Measurements from ENCODE around the gene FADS1. TPM values are rescaled to one million over a fixed set of nuclear protein-coding genes. Genes with fewer than 3 reads are reported as not detected.

FADS1 gene
- total RNA-seq, 6 experiments from 2014 or later: 25.9 to 39.1 (median 36.4) TPM

DNA sequence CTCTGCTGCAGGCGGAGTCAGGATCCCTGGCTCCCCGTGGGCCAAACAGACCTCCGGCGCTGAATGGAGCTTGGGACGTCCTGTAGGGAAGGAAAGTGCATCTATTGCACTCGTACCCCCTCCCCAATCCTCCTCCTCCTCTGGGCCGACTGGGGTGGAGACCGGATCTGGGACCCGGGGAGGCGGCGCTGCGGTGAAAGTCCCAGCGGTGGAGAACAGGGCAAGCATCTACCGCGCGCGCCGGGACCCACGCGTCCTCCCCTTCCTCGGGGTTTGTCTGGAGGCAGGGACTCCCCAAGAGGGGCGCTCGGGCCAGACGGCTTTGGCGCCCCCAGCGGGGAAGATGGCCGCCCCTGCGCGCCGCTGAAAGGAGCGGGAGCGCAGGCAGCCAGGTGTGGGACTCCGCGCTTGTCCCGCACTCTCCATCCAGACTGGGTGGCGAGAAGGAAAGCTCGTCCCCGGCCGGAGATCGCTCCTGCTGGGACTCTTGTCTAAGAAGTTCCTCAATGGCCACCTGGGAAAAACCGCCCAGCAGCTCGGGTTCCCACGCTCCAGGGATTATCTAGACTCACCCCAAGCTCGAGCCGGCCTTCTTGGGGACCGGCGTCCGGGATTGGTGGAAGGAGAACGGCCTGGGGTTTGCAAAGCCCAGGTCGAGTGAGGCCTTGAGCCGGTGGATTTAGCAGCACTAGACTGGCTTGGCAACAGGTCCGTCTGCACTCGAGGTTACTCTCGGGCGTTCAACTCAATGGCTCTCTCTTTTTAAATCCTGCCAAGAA lies 12.0 kb upstream of the FADS1 start:
- peak; percentile 74 for TF ChIP-seq CTCF (IDR thresholded peaks at IDR 0.05)
- Mint-ChIP-seq H3K27ac (peak overlapping the region; percentile 33; the same call in 1 of the 2 replicates), H3K9me3 (no peaks in the 10 kb centered on the region), H3K36me3 (ENCODE audit: low read depth) (no peaks in the 10 kb centered on the region), H3K4me1 (ENCODE audit: low read depth) (peaks cover 34% of the 10 kb centered on the region), H3K27me3 (ENCODE audit: insufficient read depth) (peaks cover 2% of the 10 kb centered on the region), H3K4me3 (peak overlapping the region; percentile 91)
- no peak for DNase-seq

GRCh38 chr11:61828379-61828628 lies 11.5 kb upstream of the FADS1 start:
- no peaks in the 10 kb centered on the region for H3K9me3 Mint-ChIP-seq
- peaks cover 29% of the 10 kb centered on the region for H3K4me1 Mint-ChIP-seq (ENCODE audit: low read depth)
- peak overlapping the region; percentile 91 for H3K4me3 Mint-ChIP-seq
- peak overlapping the region; percentile 73 for H3K27ac Mint-ChIP-seq
- peaks cover 2% of the 10 kb centered on the region for H3K27me3 Mint-ChIP-seq (ENCODE audit: insufficient read depth)
- no peaks in the 10 kb centered on the region for H3K36me3 Mint-ChIP-seq (ENCODE audit: low read depth)
- TF ChIP-seq CTCF (IDR thresholded peaks at IDR 0.05): no peak
- DNase-seq: no peak

DNA sequence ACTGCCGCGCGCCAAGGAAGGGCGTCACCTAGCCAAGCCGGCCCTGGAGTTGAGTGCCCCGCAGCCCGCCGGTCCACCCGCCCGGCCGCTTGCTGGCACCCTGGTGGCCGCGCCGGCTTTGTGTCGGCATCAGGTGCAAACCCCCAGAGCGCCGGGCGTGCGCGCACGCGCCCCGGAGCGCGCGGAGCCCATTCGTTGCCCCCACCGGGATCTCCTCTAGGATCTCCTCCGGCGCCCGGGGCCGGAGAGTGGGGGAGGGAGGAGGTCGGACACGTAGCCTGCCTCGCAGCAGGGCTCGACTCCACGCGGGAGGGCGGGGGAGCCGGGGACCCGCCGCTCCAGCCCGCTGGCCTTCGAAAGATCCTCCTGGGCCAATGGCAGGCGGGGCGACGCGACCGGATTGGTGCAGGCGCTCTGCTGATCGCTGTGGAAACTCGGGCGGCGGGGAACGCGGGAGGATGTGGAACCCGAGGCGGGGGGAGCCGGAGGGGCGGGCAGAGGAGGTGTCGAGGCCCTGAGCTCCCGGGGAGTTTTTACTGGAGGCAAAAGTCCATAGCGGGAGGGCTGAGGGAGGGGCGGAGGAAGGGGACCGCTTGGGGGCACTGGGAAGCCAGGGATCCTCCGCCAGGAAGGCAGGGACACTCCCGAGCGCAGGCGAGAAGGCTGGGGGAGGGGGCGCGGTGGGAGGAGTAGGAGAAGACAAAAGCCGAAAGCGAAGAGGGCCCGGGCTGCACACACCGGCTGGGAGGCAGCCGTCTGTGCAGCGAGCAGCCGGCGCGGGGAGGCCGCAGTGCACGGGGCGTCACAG lies 11.0 kb upstream of the FADS1 start, which contains the start of gene FADS2:
Gene FADS2, plus strand, starts transcription at position 730 of the 808 bp plus-strand sequence. CDS start 91 bp downstream, outside the sequence.
- DNase-seq: peak; percentile 81
- H3K4me3 Mint-ChIP-seq: peak within 1 kb of the TSS; percentile 91
- H3K36me3 Mint-ChIP-seq (ENCODE audit: low read depth): no peaks in the 10 kb centered on the region
- peak within 1 kb of the TSS; percentile 79 for H3K27ac Mint-ChIP-seq
- peaks cover 29% of the 10 kb centered on the region for H3K4me1 Mint-ChIP-seq (ENCODE audit: low read depth)
- TF ChIP-seq CTCF (IDR thresholded peaks at IDR 0.05): peak; percentile 43
- no peaks in the 10 kb centered on the region for H3K9me3 Mint-ChIP-seq
- H3K27me3 Mint-ChIP-seq (ENCODE audit: insufficient read depth): peaks cover 2% of the 10 kb centered on the region

DNA sequence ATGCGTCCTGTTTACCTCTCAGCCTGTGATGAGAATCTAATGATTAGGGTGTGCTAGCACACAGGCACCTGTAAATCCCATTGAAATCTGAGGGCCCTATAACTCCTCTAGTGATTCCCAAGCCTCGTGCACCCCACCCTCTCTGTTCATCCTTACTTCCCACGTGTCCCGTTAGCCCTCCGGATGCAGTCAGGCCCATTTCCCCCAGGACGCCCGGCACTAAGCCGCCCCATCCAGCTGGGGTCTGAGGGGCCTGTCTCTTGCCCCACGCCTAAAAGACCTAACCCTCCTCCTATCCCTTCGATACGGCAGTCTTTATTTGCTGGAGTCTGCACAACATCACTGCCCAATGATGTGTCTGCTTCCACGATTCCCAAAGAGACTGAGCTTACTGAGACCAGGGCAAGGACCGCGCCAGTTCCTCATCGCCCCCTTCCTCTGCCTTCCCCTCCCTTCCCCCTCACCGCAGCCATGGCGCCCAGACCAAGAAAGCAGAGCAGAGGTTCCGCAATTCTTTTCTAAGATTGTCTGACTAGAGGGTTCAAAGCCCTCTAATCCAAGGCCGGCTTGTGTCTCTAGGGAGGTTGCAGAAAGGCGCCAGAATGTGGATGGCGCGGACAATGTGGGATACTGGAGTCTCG lies 10.2 kb upstream of the FADS1 start:
- peak overlapping the region; percentile 79 for H3K27ac Mint-ChIP-seq
- H3K4me1 Mint-ChIP-seq (ENCODE audit: low read depth): peaks cover 29% of the 10 kb centered on the region
- H3K36me3 Mint-ChIP-seq (ENCODE audit: low read depth): no peaks in the 10 kb centered on the region
- H3K27me3 Mint-ChIP-seq (ENCODE audit: insufficient read depth): peaks cover 2% of the 10 kb centered on the region
- DNase-seq: no peak
- no peaks in the 10 kb centered on the region for H3K9me3 Mint-ChIP-seq
- peak overlapping the region; percentile 91 for H3K4me3 Mint-ChIP-seq
- TF ChIP-seq CTCF (IDR thresholded peaks at IDR 0.05): no peak

DNA sequence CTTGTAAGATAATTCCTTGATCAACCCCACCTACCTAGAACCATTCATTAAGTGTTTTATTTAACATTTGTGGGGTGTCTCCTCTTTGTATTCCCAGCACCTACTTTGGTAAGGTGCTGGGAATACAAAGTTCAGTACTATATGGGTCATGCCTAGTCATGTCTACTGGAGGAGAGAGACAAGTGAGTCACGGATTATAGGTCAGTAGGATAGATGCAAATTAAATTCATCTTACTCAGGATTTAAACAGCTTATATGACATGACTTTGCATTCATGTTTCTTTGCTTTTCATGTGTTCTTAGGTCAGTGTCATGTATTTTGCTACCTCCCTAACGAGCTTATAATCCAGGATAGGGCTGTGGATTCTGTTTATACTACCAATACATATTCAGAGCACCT lies 3.4 kb upstream of the FADS1 start:
- peaks cover 4% of the 10 kb centered on the region for H3K27me3 Mint-ChIP-seq (ENCODE audit: insufficient read depth)
- no peak overlapping the region for H3K4me3 Mint-ChIP-seq
- H3K4me1 Mint-ChIP-seq (ENCODE audit: low read depth): peaks cover 29% of the 10 kb centered on the region
- peak overlapping the region; percentile 88 for H3K27ac Mint-ChIP-seq
- no peak for TF ChIP-seq CTCF (IDR thresholded peaks at IDR 0.05)
- H3K36me3 Mint-ChIP-seq (ENCODE audit: low read depth): no peaks in the 10 kb centered on the region
- DNase-seq: peak; percentile 68
- no peaks in the 10 kb centered on the region for H3K9me3 Mint-ChIP-seq
